ENCODE measurements around the gene GALNT4.

The GALNT4 gene

GRCh38 chr12:89525824-89526770, 1.5 kb upstream of the GALNT4 start, which contains the start of gene POC1B:
TSS of gene POC1B (minus strand) at chr12:89526047. CDS start at chr12:89525895, 152 bp downstream.
- peak within 1 kb of the TSS; percentile 68 for H3K4me3 ChIP-seq (ENCODE audit: low read depth, low read length)
- no peaks in the 10 kb centered on the region for H3K36me3 ChIP-seq (ENCODE audit: control insufficient read depth, insufficient read depth, low read length)
- no peaks in the 10 kb centered on the region for H3K27me3 ChIP-seq (ENCODE audit: control insufficient read depth, insufficient read depth, low read length)
- H3K4me1 ChIP-seq (ENCODE audit: control insufficient read depth, insufficient read depth, low read length): no peaks in the 10 kb centered on the region
- no peaks in the 10 kb centered on the region for H3K9me3 ChIP-seq (ENCODE audit: control insufficient read depth, insufficient read depth, low read length)
- H3K9ac ChIP-seq (ENCODE audit: low read depth, low read length): peak within 1 kb of the TSS; percentile 67

GRCh38 chr12:89525305-89525823, 768 bp upstream of the GALNT4 start:
- Histone ChIP-seq H3K4me3 (ENCODE audit: low read depth, low read length) (peak overlapping the region; percentile 68), H3K9me3 (ENCODE audit: control insufficient read depth, insufficient read depth, low read length) (no peaks in the 10 kb centered on the region), H3K9ac (ENCODE audit: low read depth, low read length) (no peak overlapping the region), H3K27me3 (ENCODE audit: control insufficient read depth, insufficient read depth, low read length) (no peaks in the 10 kb centered on the region), H3K4me1 (ENCODE audit: control insufficient read depth, insufficient read depth, low read length) (no peaks in the 10 kb centered on the region), H3K36me3 (ENCODE audit: control insufficient read depth, insufficient read depth, low read length) (no peaks in the 10 kb centered on the region)

GRCh38 chr12:89523843-89524540, 604 bp downstream of the GALNT4 start:
- H3K36me3 ChIP-seq (ENCODE audit: control insufficient read depth, insufficient read depth, low read length): no peaks in the 10 kb centered on the region
- H3K4me1 ChIP-seq (ENCODE audit: control insufficient read depth, insufficient read depth, low read length): no peaks in the 10 kb centered on the region
- H3K4me3 ChIP-seq (ENCODE audit: low read depth, low read length): peak overlapping the region; percentile 68
- H3K9ac ChIP-seq (ENCODE audit: low read depth, low read length): peak overlapping the region; percentile 92
- no peaks in the 10 kb centered on the region for H3K9me3 ChIP-seq (ENCODE audit: control insufficient read depth, insufficient read depth, low read length)
- H3K27me3 ChIP-seq (ENCODE audit: control insufficient read depth, insufficient read depth, low read length): no peaks in the 10 kb centered on the region

GRCh38 chr12:89523393-89523792, 1.2 kb downstream of the GALNT4 start:
- H3K9me3 ChIP-seq (ENCODE audit: control insufficient read depth, insufficient read depth, low read length): no peaks in the 10 kb centered on the region
- no peak overlapping the region for H3K9ac ChIP-seq (ENCODE audit: low read depth, low read length)
- H3K4me3 ChIP-seq (ENCODE audit: low read depth, low read length): peak overlapping the region; percentile 68
- no peaks in the 10 kb centered on the region for H3K36me3 ChIP-seq (ENCODE audit: control insufficient read depth, insufficient read depth, low read length)
- no peaks in the 10 kb centered on the region for H3K4me1 ChIP-seq (ENCODE audit: control insufficient read depth, insufficient read depth, low read length)
- no peaks in the 10 kb centered on the region for H3K27me3 ChIP-seq (ENCODE audit: control insufficient read depth, insufficient read depth, low read length)

GRCh38 chr12:89521364-89522223, 3.0 kb downstream of the GALNT4 start:
- no peak overlapping the region for H3K9ac ChIP-seq (ENCODE audit: low read depth, low read length)

GRCh38 chr12:89517720-89518119, 6.9 kb downstream of the GALNT4 start:
- no peaks in the 10 kb centered on the region for H3K27me3 ChIP-seq (ENCODE audit: control insufficient read depth, insufficient read depth, low read length)
- peaks cover 14% of the 10 kb centered on the region for H3K4me1 ChIP-seq (ENCODE audit: control insufficient read depth, insufficient read depth, low read length)
- no peaks in the 10 kb centered on the region for H3K36me3 ChIP-seq (ENCODE audit: control insufficient read depth, insufficient read depth, low read length)
- H3K9me3 ChIP-seq (ENCODE audit: control insufficient read depth, insufficient read depth, low read length): no peaks in the 10 kb centered on the region
- H3K9ac ChIP-seq (ENCODE audit: low read depth, low read length): no peak overlapping the region
- no peak overlapping the region for H3K4me3 ChIP-seq (ENCODE audit: low read depth, low read length)

More at GRCh38 chr12:89521364-89522223, 3.0 kb downstream of the GALNT4 start:
- Histone ChIP-seq H3K36me3 (ENCODE audit: control insufficient read depth, insufficient read depth, low read length) (no peaks in the 10 kb centered on the region), H3K4me1 (ENCODE audit: control insufficient read depth, insufficient read depth, low read length) (no peaks in the 10 kb centered on the region), H3K9me3 (ENCODE audit: control insufficient read depth, insufficient read depth, low read length) (no peaks in the 10 kb centered on the region), H3K27me3 (ENCODE audit: control insufficient read depth, insufficient read depth, low read length) (no peaks in the 10 kb centered on the region), H3K4me3 (ENCODE audit: low read depth, low read length) (no peak overlapping the region)

GRCh38 chr12:89516633-89517032, 8.0 kb downstream of the GALNT4 start:
- H3K4me3 ChIP-seq (ENCODE audit: low read depth, low read length): no peak overlapping the region
- H3K4me1 ChIP-seq (ENCODE audit: control insufficient read depth, insufficient read depth, low read length): peaks cover 14% of the 10 kb centered on the region
- H3K9me3 ChIP-seq (ENCODE audit: control insufficient read depth, insufficient read depth, low read length): no peaks in the 10 kb centered on the region
- no peaks in the 10 kb centered on the region for H3K36me3 ChIP-seq (ENCODE audit: control insufficient read depth, insufficient read depth, low read length)
- no peaks in the 10 kb centered on the region for H3K27me3 ChIP-seq (ENCODE audit: control insufficient read depth, insufficient read depth, low read length)
- H3K9ac ChIP-seq (ENCODE audit: low read depth, low read length): no peak overlapping the region

- Histone ChIP-seq H3K9ac (ENCODE audit: low read depth, low read length) (no peak overlapping the region), H3K36me3 (ENCODE audit: control insufficient read depth, insufficient read depth, low read length) (no peaks in the 10 kb centered on the region), H3K4me1 (ENCODE audit: control insufficient read depth, insufficient read depth, low read length) (peaks cover 14% of the 10 kb centered on the region)
These were observed 9.8 kb downstream of the GALNT4 start for GRCh38 chr12:89514751-89515150.

GRCh38 chr12:89513544-89513943, 11.1 kb downstream of the GALNT4 start:
- no peak overlapping the region for H3K9ac ChIP-seq (ENCODE audit: low read depth, low read length)
- peaks cover 14% of the 10 kb centered on the region for H3K4me1 ChIP-seq (ENCODE audit: control insufficient read depth, insufficient read depth, low read length)
- no peak overlapping the region for H3K4me3 ChIP-seq (ENCODE audit: low read depth, low read length)
- H3K27me3 ChIP-seq (ENCODE audit: control insufficient read depth, insufficient read depth, low read length): no peaks in the 10 kb centered on the region
- no peaks in the 10 kb centered on the region for H3K36me3 ChIP-seq (ENCODE audit: control insufficient read depth, insufficient read depth, low read length)
- H3K9me3 ChIP-seq (ENCODE audit: control insufficient read depth, insufficient read depth, low read length): no peaks in the 10 kb centered on the region

More at GRCh38 chr12:89514751-89515150, 9.8 kb downstream of the GALNT4 start:
- Histone ChIP-seq H3K9me3 (ENCODE audit: control insufficient read depth, insufficient read depth, low read length) (no peaks in the 10 kb centered on the region), H3K27me3 (ENCODE audit: control insufficient read depth, insufficient read depth, low read length) (no peaks in the 10 kb centered on the region), H3K4me3 (ENCODE audit: low read depth, low read length) (no peak overlapping the region)

GRCh38 chr12:89507015-89507824, 17.4 kb downstream of the GALNT4 start:
- H3K9ac ChIP-seq (ENCODE audit: low read depth, low read length): no peak overlapping the region

More at GRCh38 chr12:89507015-89507824, 17.4 kb downstream of the GALNT4 start:
- no peak overlapping the region for H3K4me3 ChIP-seq (ENCODE audit: low read depth, low read length)
- no peaks in the 10 kb centered on the region for H3K27me3 ChIP-seq (ENCODE audit: control insufficient read depth, insufficient read depth, low read length)
- H3K36me3 ChIP-seq (ENCODE audit: control insufficient read depth, insufficient read depth, low read length): no peaks in the 10 kb centered on the region
- H3K9me3 ChIP-seq (ENCODE audit: control insufficient read depth, insufficient read depth, low read length): no peaks in the 10 kb centered on the region
- no peaks in the 10 kb centered on the region for H3K4me1 ChIP-seq (ENCODE audit: control insufficient read depth, insufficient read depth, low read length)
